ENCODE data around the gene RIPOR3.

RIPOR3 gene, protein sequence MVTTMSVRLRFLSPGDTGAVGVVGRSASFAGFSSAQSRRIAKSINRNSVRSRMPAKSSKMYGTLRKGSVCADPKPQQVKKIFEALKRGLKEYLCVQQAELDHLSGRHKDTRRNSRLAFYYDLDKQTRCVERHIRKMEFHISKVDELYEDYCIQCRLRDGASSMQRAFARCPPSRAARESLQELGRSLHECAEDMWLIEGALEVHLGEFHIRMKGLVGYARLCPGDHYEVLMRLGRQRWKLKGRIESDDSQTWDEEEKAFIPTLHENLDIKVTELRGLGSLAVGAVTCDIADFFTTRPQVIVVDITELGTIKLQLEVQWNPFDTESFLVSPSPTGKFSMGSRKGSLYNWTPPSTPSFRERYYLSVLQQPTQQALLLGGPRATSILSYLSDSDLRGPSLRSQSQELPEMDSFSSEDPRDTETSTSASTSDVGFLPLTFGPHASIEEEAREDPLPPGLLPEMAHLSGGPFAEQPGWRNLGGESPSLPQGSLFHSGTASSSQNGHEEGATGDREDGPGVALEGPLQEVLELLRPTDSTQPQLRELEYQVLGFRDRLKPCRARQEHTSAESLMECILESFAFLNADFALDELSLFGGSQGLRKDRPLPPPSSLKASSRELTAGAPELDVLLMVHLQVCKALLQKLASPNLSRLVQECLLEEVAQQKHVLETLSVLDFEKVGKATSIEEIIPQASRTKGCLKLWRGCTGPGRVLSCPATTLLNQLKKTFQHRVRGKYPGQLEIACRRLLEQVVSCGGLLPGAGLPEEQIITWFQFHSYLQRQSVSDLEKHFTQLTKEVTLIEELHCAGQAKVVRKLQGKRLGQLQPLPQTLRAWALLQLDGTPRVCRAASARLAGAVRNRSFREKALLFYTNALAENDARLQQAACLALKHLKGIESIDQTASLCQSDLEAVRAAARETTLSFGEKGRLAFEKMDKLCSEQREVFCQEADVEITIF

DNA sequence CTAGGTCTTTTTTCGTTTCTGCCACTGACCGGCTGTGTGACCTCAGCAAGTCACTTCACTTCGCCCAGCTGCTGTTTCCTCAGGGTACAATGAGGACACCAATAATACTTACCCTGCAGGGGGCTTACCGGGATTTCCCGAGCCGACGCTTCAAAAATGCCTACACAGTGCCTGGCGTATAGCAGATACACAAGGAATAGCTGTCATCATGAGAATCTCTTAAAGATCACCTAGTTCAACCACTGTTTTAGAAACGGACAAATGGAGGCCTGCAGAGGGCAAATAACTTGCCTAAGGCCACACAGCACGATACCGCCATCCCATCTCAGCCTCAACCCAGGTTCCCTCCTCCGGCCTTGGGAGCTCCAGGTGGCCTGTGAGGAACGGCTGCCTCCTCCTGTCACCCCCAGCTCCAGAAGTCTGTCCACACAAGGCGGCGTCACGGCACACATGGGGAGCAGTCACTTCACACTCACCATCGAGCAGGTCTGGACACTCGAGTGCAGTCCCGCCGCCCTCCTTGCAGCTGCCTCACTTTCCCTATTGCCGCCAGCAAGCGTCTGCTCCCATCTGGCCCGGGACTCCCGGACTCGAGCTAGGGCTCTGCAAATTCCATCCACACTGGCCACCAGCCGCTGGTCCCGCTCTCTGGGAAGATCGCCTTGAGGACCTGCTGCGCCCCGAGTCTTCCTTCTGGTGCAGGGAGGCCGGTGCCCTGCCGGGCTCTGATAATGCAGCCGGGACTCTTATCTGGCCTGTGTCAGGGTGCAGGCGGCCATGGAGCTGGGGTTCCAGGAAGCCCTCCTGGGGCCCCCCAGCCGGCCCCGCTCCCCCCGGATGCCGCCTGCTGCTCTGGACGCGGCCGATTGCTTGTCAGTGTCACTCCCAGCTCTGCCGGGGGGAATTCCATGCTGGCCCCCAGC is at the start of gene RIPOR3:
RIPOR3 (minus strand) TSS at position 893 of the 923 bp plus-strand sequence; CDS start at position 479, 414 bp downstream.
- DNase-seq: no peak

- no peak for DNase-seq
Observed at GRCh38 chr20:50737352-50737751, 46.0 kb upstream of the RIPOR3 start.

DNA sequence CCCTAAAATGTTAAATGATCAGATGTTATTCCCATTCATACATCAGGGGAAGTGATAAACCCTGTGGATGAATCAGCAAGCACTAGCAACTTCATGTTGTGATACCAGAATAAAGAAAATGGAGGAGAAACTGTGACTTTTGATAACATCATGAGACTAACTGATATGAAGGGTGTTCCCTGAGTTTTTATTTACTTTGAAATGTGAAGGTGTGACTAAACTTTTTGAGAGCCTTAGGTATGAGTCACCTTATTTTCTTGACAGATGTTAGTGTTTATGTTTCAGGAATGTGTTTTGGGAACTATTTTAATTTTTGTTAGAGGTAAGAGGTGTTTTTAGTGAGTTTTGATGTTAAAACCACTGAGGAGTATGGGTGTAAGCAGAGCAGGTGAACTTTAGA is 44.5 kb upstream of the RIPOR3 start:
- no peak for DNase-seq

DNA sequence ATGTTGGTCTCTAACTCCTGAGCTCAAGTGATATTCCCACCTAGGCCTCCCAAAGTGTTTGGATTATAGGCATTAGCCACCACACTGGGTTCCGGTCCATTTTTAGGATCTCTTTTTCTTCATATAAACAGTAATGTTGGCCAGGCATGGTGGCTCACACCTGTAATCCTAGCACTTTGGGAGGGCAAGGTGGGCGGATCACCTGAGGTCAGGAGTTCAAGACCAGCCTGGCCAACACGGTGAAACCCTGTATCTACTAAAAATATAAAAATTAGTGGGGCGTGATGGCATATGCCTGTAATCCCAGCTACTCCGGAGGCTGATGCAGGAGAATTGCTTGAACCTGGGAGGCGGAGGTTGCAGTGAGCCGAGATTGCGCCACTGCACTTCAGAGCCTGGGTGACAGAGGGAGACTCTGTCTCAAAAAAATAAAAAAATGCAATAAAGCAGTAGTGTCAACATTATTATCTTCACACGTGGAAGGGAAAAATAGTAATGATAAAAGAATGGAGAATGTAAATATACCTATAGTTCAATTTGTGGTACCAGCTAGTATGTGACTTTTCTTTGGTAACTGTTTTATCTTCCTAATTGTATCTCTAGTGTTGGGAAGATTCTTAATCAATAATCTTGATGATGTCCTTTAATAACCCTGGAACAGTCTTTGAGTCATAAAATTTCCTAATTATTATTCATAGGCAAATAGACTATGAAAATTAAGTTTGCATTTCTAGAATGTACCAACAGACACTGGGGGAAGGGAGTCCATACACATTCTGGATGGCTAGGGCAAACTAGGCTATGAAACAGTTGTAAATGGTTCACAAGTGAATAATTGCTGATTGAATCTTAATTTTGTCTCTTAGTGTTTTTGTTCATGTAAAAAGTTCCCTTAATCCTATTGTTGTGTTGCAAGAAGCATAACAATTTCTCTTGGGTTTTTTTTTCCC is 43.7 kb upstream of the RIPOR3 start:
- DNase-seq: no peak

GRCh38 chr20:50733644-50734349 is 42.5 kb upstream of the RIPOR3 start:
- no peak for DNase-seq

- DNase-seq: peak in 1 of 2 donors; percentile 15
Observed at GRCh38 chr20:50731930-50732690, 40.8 kb upstream of the RIPOR3 start.

GRCh38 chr20:50731055-50731929 is 40.0 kb upstream of the RIPOR3 start, which contains the start of gene PARD6B:
Gene PARD6B, plus strand, starts transcription at chr20:50731580. Its CDS starts 207 bp downstream, at chr20:50731787.
- peak; percentile 99 for DNase-seq

GRCh38 chr20:50730765-50731054 is 39.4 kb upstream of the RIPOR3 start:
- DNase-seq: no peak

DNA sequence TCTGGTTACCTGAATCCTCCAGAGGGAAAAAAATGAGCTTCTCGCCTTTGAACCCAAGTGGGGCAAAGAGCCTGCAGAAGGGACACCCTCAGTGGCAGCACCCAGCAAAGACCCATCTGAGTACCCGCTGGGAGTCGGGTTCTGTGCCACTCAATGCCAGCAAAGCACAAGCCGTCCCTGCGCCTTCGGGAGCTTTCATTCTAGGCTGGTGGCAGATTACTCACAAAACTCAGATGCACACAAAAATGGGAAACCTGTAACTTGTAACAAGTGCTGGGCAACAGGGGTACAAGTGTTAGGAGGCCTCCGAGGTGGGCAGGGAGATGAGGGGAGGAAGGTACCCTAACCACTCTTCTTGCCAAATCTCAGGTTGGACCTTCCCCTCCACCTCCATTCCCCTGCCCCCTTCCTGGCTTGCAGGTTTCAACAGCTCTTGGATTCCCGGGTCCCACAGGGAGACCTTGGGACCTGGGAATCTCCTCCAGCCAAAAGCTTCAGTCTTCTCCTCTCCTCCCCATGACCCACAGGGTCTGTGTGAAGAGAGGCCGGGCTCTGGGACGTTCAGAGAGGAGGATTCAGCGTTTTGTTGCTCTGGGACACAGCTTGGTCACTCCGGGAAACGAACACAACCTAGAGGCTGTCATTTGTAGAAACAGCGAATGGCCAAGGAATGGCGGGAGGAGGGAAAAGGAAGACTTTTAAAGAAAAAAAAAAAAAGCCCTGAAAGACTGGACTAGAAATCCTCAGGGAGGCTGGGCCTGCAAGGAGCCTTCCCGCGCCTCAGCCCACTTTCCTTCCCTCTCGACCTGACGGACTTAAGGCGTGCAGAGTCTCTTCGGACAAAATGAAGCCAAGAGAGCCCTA is 38.8 kb upstream of the RIPOR3 start:
- no peak for DNase-seq

DNA sequence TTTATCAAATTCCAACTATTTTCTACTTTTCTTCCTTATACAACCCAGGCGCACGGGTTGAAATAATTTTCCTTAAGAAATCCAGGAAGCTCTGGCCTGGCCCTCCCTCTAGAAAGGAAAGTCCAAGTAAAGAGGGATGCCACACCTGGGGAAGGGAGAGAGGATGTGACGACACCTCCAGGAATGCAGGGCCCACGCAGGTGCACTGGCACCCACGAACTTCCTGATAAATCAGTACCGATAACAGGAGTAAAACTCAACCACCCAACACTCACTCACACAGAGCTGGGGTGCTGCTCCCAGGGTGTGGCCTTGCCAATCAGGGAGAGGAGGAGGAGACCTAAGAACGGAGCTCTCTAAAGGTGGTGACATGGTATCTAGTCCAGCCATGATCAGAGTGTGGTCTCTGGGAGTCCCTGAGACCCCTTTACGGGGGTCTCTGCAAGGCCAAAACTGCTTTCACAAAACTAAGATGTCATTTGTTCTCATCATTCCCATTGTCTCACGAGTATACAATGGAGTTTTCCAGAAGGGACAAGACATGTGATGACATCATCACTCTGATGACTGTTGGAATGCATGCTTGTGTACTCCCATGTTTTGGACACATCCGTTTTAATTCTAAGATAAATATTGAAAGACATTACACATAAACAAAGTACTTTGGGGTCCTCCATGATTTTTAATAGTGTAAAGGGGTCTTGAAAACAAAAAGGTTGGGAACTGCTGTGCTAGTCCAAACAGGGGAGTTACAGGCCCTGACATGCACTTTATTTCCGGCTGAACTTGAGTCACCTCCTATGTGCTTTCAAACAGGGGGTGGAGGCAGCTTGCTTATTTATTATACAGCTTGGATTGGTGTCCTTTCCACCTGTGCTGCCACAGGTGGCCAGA is 37.9 kb upstream of the RIPOR3 start:
- DNase-seq: no peak

GRCh38 chr20:50728486-50728980 is 37.2 kb upstream of the RIPOR3 start:
- no peak for DNase-seq

- no peak for DNase-seq
Observed at GRCh38 chr20:50727792-50728485, 36.6 kb upstream of the RIPOR3 start.

GRCh38 chr20:50726955-50727791 is 35.8 kb upstream of the RIPOR3 start:
- no peak for DNase-seq

GRCh38 chr20:50725724-50726005 is 34.3 kb upstream of the RIPOR3 start:
- no peak for DNase-seq
